K562 (cell line): ENCODE results near the gene EP300. TPM values are rescaled to one million over a fixed set of nuclear protein-coding genes. Genes with fewer than 3 reads are reported as not detected.
"Not testable (repeated sequence)": the region's sequence is repeated elsewhere in the genome, so short reads cannot be mapped to it uniquely, and the experiment has no call there.

Experiments used
- ATAC-seq: fragments of 200-7000 bp; cut with Tn5 transposase; 3 replicates; pipeline ENCODE4 v1.9.1; 2020; ENCODE audit warnings: moderate library complexity
- BruUV-seq: library from RNA; stranded (reverse); fragments of 400-500 nt; replicated peaks from 2 replicates; lab custom pipeline; 2021; lab: Mats Ljungman, UMichigan
- CTCF ChIA-PET: fragments of 300-600 bp; formaldehyde crosslinking; extraction: SDS; loops from one replicate; lab custom pipeline; 2021; ENCODE audit warnings: low intra/inter-chr PET ratio; lab: Yijun Ruan, JAX
- POLR2A ChIA-PET: fragments of 300-600, 350-650 bp; sonication (Branson Sonifier 250); formaldehyde crosslinking; extraction: SDS; loops from one replicate; lab custom pipeline; 2021; ENCODE audit warnings: antibody characterized with exemption, inconsistent platforms; lab: Yijun Ruan, JAX
- DNase-seq, 4 experiments: peaks; one replicate each; pipeline versions ENCODE4 v3.0.0 to v3.0.0-alpha.2; 2011 to 2018; ENCODE audit warnings: low spot score in 3 of 4, mixed read lengths in 3 of 4; ENCODE audit errors: extremely low read depth in 1 of 4
- FAIRE-seq: peaks from 2 replicates; lab custom pipeline; 2011; peaks lifted over from hg19 to GRCh38; lab: Jason Lieb, UNC
- H2AFZ ChIP-seq: 2 replicates; pipeline ENCODE4 v1.6.0; 2011; ENCODE audit warnings: low read depth, low read length, control low read depth, inconsistent platforms
- H3K27ac ChIP-seq: fragments of 200-600 bp; 3 replicates; pipeline ENCODE4 v1.8.0; 2011; ENCODE audit warnings: low read depth, mild to moderate bottlenecking, control low read depth, inconsistent platforms, low read length, moderate library complexity, mixed read lengths; ENCODE audit errors: extremely low read depth
- H3K27me3 ChIP-seq, 2 experiments: fragments of 300-600 bp in 1 of 2; 2 replicates in 1 of 2; 3 replicates in 1 of 2; pipeline versions ENCODE4 v1.6.0 to v1.8.0; 2011; ENCODE audit warnings: inconsistent platforms in 2 of 2, low read length in 2 of 2, mild to moderate bottlenecking in 1 of 2, mixed read lengths in 1 of 2, moderate library complexity in 1 of 2; ENCODE audit not compliant: control insufficient read depth in 2 of 2, insufficient read depth in 2 of 2
- H3K36me3 ChIP-seq: fragments of 300-600 bp; 3 replicates; pipeline ENCODE4 v1.8.0; 2011; ENCODE audit warnings: mild to moderate bottlenecking, low read length, inconsistent platforms; ENCODE audit not compliant: control insufficient read depth, insufficient read depth
- H3K4me1 ChIP-seq, 2 experiments: fragments of 200-600 bp in 1 of 2; replicated peaks in 1 of 2; 2 replicates in 1 of 2; 3 replicates in 1 of 2; pipeline versions ENCODE4 v1.5.1 to v1.8.0; 2011; ENCODE audit warnings: inconsistent platforms in 2 of 2, low read length in 2 of 2, mild to moderate bottlenecking in 1 of 2, mixed read lengths in 1 of 2, moderate library complexity in 1 of 2; ENCODE audit not compliant: control insufficient read depth in 2 of 2, insufficient read depth in 2 of 2
- H3K4me2 ChIP-seq: 2 replicates; pipeline ENCODE4 v1.6.1; 2011; ENCODE audit warnings: low read length, control low read depth, inconsistent platforms, mixed read lengths; ENCODE audit not compliant: insufficient read depth
- H3K4me3 ChIP-seq: fragments of 200-600 bp; sonication (generic), shearing (Covaris generic); 2 replicates; pipeline ENCODE4 v1.5.1; 2016; ENCODE audit warnings: control low read depth, inconsistent platforms
- H3K79me2 ChIP-seq: fragments of 200-600 bp; 3 replicates; pipeline ENCODE4 v1.8.0; 2011; ENCODE audit warnings: low read length, inconsistent platforms; ENCODE audit not compliant: control insufficient read depth, insufficient read depth
- H3K9ac ChIP-seq, 2 experiments: 2 replicates each; pipeline versions ENCODE4 v1.6.0 to v1.6.1; 2011; ENCODE audit warnings: low read depth in 2 of 2, low read length in 2 of 2, control low read depth in 1 of 2, inconsistent platforms in 1 of 2, mild to moderate bottlenecking in 1 of 2, mixed read lengths in 1 of 2; ENCODE audit not compliant: insufficient read depth in 1 of 2
- H3K9me1 ChIP-seq: one replicate; pipeline ENCODE4 v1.6.0; 2011; ENCODE audit warnings: inconsistent platforms, mild to moderate bottlenecking, low read length, moderate library complexity; ENCODE audit not compliant: control insufficient read depth, insufficient read depth
- H3K9me3 ChIP-seq: replicated peaks from 2 replicates; pipeline ENCODE4 v1.5.1; 2011; ENCODE audit warnings: low read depth, low read length, inconsistent platforms; ENCODE audit not compliant: control insufficient read depth, insufficient read depth
- H4K20me1 ChIP-seq: replicated peaks from 2 replicates; pipeline ENCODE4 v1.6.1; 2011; ENCODE audit warnings: low read length, inconsistent platforms, mixed read lengths; ENCODE audit not compliant: control insufficient read depth, insufficient read depth
- TBL1XR1 ChIP-seq, 2 experiments: IDR thresholded peaks; 2 replicates each; pipeline ENCODE4 v1.6.1; 2012; ENCODE audit warnings: improper control_type of control experiment in 2 of 2, low read length in 2 of 2, mild to moderate bottlenecking in 1 of 2
- ZNF76 ChIP-seq: fragments of 250-450 bp; sonication (Bioruptor Pico); IDR thresholded peaks from 2 replicates; pipeline ENCODE4 v1.4.0; 2020; ENCODE audit warnings: mild to moderate bottlenecking, moderate library complexity, borderline replicate concordance
- WGBS: fragments of 100-300 bp; shearing (Covaris generic); methylation state at CpG from one replicate; pipeline ENCODE4 v1.1.6; 2016; ENCODE audit warnings: low coverage, mixed read lengths; ENCODE audit not compliant: insufficient coverage; ENCODE audit errors: missing lambda C conversion rate; 5-methylcytosine and 5-hydroxymethylcytosine counted together
- in situ Hi-C: fragments of 300-500 bp; cut with MboI; formaldehyde crosslinking; loops from 4 replicates; pipeline ENCODE4 v1.15.0; 2018; ENCODE audit warnings: inconsistent platforms, mixed read lengths
- intact Hi-C: fragments of 100-400 bp; cut with micrococcal nuclease; formaldehyde crosslinking; loops from 2 replicates; pipeline ENCODE4 v1.14.2; 2022
- polyA plus RNA-seq, 8 experiments: library from polyadenylated mRNA; depleted of rRNA in 4 of 8; stranded (reverse) in 5 of 8; unstranded in 3 of 8; fragments of >200 nt; fragmentation: Nextera tagmentation in 2 of 8; fragmentation: Illumina TruSeq in 1 of 8; extraction: Ambion mirVana in 2 of 8; extraction: Trizol in 1 of 8; gene quantifications; 2 replicates each; pipeline versions ENCODE4 v1.2.1 to v1.2.3, GENCODE V29; 2011 to 2014; ENCODE audit warnings: inconsistent platforms in 1 of 8, missing spikeins in 1 of 8
- total RNA-seq, 7 experiments: library from RNA; depleted of rRNA in 6 of 7; stranded (reverse); fragments of >200 nt in 6 of 7; fragmentation: Illumina TruSeq in 2 of 7; extraction: Trizol in 2 of 7; gene quantifications; 2 replicates each; pipeline versions ENCODE4 v1.2.1 to v1.2.3, GENCODE V29; 2011 to 2021; ENCODE audit warnings: low replicate concordance in 1 of 7
- TF ChIP-seq, protein P1 (sequence below): IDR thresholded peaks from 2 replicates; pipeline ENCODE4 v1.6.1; 2014; ENCODE audit warnings: antibody characterized with exemption
- TF ChIP-seq, protein P2 (sequence below), 2 experiments: fragments of 450-650 bp; formaldehyde crosslinking in 1 of 2; IDR thresholded peaks; 2 replicates each; pipeline versions ENCODE4 v1.4.0 to v1.6.1; 2014 to 2020; ENCODE audit warnings: mild to moderate bottlenecking in 2 of 2, borderline replicate concordance in 1 of 2, low read depth in 1 of 2
- TF ChIP-seq, protein P3 (sequence below): fragments of 250-450 bp; sonication (Bioruptor Pico); IDR thresholded peaks from 2 replicates; pipeline ENCODE4 v1.8.0; 2022; ENCODE audit warnings: inconsistent platforms

EP300 gene
- total and polyA plus RNA-seq, 9 of the 15 experiments (the other 6 are each of a cell fraction or from before 2014, with no cell fraction given), result 2.2 to 28.6 (median 10.9) TPM

GRCh38 chr22:41106122-41106968 is 14.0 kb downstream of the EP300 start (continued):
- TF ChIP-seq, protein P1, sequence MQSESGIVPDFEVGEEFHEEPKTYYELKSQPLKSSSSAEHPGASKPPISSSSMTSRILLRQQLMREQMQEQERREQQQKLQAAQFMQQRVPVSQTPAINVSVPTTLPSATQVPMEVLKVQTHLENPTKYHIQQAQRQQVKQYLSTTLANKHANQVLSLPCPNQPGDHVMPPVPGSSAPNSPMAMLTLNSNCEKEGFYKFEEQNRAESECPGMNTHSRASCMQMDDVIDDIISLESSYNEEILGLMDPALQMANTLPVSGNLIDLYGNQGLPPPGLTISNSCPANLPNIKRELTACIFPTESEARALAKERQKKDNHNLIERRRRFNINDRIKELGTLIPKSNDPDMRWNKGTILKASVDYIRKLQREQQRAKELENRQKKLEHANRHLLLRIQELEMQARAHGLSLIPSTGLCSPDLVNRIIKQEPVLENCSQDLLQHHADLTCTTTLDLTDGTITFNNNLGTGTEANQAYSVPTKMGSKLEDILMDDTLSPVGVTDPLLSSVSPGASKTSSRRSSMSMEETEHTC, result no peak
- no peak for TF ChIP-seq TBL1XR1 (IDR thresholded peaks at IDR 0.05; ENCODE audit: low read length in 2 of 2)
- no peak for TF ChIP-seq ZNF76 (CRISPR knock-in tag)
- TF ChIP-seq, protein P2, sequence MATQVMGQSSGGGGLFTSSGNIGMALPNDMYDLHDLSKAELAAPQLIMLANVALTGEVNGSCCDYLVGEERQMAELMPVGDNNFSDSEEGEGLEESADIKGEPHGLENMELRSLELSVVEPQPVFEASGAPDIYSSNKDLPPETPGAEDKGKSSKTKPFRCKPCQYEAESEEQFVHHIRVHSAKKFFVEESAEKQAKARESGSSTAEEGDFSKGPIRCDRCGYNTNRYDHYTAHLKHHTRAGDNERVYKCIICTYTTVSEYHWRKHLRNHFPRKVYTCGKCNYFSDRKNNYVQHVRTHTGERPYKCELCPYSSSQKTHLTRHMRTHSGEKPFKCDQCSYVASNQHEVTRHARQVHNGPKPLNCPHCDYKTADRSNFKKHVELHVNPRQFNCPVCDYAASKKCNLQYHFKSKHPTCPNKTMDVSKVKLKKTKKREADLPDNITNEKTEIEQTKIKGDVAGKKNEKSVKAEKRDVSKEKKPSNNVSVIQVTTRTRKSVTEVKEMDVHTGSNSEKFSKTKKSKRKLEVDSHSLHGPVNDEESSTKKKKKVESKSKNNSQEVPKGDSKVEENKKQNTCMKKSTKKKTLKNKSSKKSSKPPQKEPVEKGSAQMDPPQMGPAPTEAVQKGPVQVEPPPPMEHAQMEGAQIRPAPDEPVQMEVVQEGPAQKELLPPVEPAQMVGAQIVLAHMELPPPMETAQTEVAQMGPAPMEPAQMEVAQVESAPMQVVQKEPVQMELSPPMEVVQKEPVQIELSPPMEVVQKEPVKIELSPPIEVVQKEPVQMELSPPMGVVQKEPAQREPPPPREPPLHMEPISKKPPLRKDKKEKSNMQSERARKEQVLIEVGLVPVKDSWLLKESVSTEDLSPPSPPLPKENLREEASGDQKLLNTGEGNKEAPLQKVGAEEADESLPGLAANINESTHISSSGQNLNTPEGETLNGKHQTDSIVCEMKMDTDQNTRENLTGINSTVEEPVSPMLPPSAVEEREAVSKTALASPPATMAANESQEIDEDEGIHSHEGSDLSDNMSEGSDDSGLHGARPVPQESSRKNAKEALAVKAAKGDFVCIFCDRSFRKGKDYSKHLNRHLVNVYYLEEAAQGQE (IDR thresholded peaks at IDR 0.05; ENCODE audit: borderline replicate concordance), result no peak
- TF ChIP-seq, protein P2 (CRISPR knock-in tag; IDR thresholded peaks at IDR 0.05; ENCODE audit: low read depth), result no peak
- TF ChIP-seq, protein P3, sequence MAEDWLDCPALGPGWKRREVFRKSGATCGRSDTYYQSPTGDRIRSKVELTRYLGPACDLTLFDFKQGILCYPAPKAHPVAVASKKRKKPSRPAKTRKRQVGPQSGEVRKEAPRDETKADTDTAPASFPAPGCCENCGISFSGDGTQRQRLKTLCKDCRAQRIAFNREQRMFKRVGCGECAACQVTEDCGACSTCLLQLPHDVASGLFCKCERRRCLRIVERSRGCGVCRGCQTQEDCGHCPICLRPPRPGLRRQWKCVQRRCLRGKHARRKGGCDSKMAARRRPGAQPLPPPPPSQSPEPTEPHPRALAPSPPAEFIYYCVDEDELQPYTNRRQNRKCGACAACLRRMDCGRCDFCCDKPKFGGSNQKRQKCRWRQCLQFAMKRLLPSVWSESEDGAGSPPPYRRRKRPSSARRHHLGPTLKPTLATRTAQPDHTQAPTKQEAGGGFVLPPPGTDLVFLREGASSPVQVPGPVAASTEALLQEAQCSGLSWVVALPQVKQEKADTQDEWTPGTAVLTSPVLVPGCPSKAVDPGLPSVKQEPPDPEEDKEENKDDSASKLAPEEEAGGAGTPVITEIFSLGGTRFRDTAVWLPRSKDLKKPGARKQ, result no peak
- TF ChIP-seq, all 486 proteins: peak for 0

- H4K20me1 ChIP-seq, H3K9ac ChIP-seq, H3K4me1 ChIP-seq, H3K9me1 ChIP-seq, CTCF ChIA-PET, in situ Hi-C loops, FAIRE-seq, H3K9me3 ChIP-seq, intact Hi-C loops, DNase-seq, BruUV-seq, H3K27me3 ChIP-seq, H2AFZ ChIP-seq, H3K4me3 ChIP-seq, ATAC-seq, H3K27ac ChIP-seq, H3K4me2 ChIP-seq: not testable (repeated sequence)
- Histone ChIP-seq H3K36me3 (peaks cover 16% of the 10 kb centered on the region; the same call in 2 of the 3 replicates), H3K79me2 (peaks cover 85% of the 10 kb centered on the region)
- WGBS, result 82% methylated on average over 6 of the region's 9 CpGs
- POLR2A ChIA-PET, result interaction anchor here (1.5 to 2.1 kb wide), 3 partner anchors 10 to 13 kb away, joined by 3 to 10 read pairs (median 5); no protein-coding TSS in a partner anchor
Measured at GRCh38 chr22:41106969-41107325, 14.6 kb downstream of the EP300 start.
